Activated T-helper 1 cell treated with anti-CD3 and anti-CD28 coated beads, Interleukin-12 subunit alpha, Interleukin-12 subunit beta, Interleukin-2, Interleukin-4 antibody, amounts not matched to agents 30 ng/mL and 10 ng/mL and 1 ng/mL, durations not matched to agents 14 hours and 24 hours and 36 hours (primary cell): ENCODE results near the gene SLC9A8. TPM values are rescaled to one million over a fixed set of nuclear protein-coding genes. Genes with fewer than 3 reads are reported as not detected.

ENCODE experiments used
- DNase-seq: peaks from one replicate; pipeline ENCODE4 v3.0.0; 2021; ENCODE audit warnings: low spot score
- H3K27ac Mint-ChIP-seq: one replicate; pipeline ENCODE4 v1.8.0; 2021; ENCODE audit warnings: mild to moderate bottlenecking, mixed read lengths
- H3K27me3 Mint-ChIP-seq: one replicate; pipeline ENCODE4 v1.8.0; 2022; ENCODE audit warnings: mild to moderate bottlenecking, moderate library complexity, mixed read lengths; ENCODE audit not compliant: insufficient read depth
- H3K36me3 Mint-ChIP-seq: one replicate; pipeline ENCODE4 v1.8.0; 2021; ENCODE audit warnings: low read depth, mixed read lengths
- H3K4me1 Mint-ChIP-seq: one replicate; pipeline ENCODE4 v1.8.0; 2021; ENCODE audit warnings: low read depth, mixed read lengths
- H3K4me3 Mint-ChIP-seq: one replicate; pipeline ENCODE4 v1.8.0; 2021; ENCODE audit warnings: mild to moderate bottlenecking, moderate library complexity, mixed read lengths
- H3K9me3 Mint-ChIP-seq: one replicate; pipeline ENCODE4 v1.8.0; 2021; ENCODE audit warnings: mixed read lengths
- intact Hi-C: fragments of 100-400 bp; cut with micrococcal nuclease; formaldehyde crosslinking; loops from one replicate; pipeline ENCODE4 v1.15.1; 2024
- total RNA-seq: library from RNA; stranded (reverse); gene quantifications from 2 replicates; pipeline ENCODE4 v1.2.3, GENCODE V29; 2022

The SLC9A8 gene
- total RNA-seq, 1 donor from 2014 or later: 20.8 TPM

- no peaks in the 10 kb centered on the region for H3K4me1 Mint-ChIP-seq
- H3K27ac Mint-ChIP-seq: no peak overlapping the region
- peaks cover 26% of the 10 kb centered on the region for H3K36me3 Mint-ChIP-seq
- intact Hi-C loops: no loop called here
- DNase-seq: no peak
- no peak overlapping the region for H3K4me3 Mint-ChIP-seq
- no peaks in the 10 kb centered on the region for H3K9me3 Mint-ChIP-seq
- no peaks in the 10 kb centered on the region for H3K27me3 Mint-ChIP-seq
Measured at GRCh38 chr20:49906615-49907154, 94.1 kb downstream of the SLC9A8 start.

DNA sequence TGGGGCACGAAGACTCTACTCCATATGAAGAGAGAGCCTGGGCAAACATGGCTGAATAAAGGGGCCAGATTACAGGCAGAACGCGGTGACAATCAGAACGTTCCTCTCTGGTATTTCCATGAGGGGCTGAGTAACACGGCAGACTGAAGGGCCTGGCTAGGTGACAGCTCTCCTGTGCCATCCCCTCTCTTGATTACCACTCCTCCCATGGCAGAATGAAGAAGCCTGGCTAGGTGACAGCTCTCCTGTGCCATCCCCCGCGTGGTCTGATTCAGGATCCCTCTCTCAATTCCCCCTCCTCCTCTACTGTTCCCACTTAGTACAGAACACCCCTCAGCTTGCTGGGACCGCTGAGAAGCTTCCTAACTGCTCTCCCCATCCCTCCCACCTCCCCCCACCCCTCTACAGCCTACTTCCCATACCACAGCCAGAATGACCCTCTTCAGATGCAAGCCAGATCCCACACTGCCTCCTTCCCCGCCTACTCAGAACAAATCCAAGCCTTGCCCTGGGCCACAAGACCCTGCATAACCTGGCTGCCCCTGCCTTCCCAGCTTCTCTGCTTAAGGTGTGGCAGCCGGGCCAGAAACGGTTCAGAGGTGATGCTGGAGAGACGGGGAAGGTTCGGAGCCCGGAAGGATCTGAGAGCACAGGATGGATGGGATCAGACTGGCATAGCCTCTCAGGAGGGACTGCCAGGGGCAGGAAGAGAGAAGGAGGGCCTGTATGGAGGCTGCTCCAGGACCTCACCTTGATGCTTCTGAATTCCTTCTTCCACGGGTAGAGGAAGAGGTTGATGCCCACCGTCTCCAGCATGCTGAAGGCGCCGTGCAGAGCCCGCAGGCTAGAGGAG lies 95.0 kb downstream of the SLC9A8 start:
- no peak overlapping the region for H3K4me3 Mint-ChIP-seq
- intact Hi-C loops: no loop called here
- peaks cover 28% of the 10 kb centered on the region for H3K36me3 Mint-ChIP-seq

DNA sequence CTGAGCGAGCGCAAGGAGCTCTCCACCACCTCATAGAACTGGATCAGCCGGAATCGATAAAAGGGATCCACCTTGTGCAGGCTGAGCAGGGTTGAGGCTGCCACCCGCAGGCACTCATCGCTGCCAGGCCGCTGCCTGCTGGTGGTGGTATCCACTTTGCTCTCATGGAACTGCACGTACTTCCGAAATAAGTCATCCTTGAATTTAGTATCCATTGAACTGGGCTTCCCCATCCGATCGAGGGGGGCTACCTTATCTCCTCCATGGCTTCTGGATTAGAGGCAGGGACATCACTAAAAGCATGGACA lies 95.6 kb downstream of the SLC9A8 start:
- H3K27ac Mint-ChIP-seq: no peak overlapping the region
- no peak overlapping the region for H3K4me3 Mint-ChIP-seq
- DNase-seq: no peak
- intact Hi-C loops: no loop called here
- no peaks in the 10 kb centered on the region for H3K9me3 Mint-ChIP-seq
- no peaks in the 10 kb centered on the region for H3K27me3 Mint-ChIP-seq
- peaks cover 28% of the 10 kb centered on the region for H3K36me3 Mint-ChIP-seq
- no peaks in the 10 kb centered on the region for H3K4me1 Mint-ChIP-seq

More for the DNA sequence above, 95.0 kb downstream of the SLC9A8 start:
- Mint-ChIP-seq H3K27ac (no peak overlapping the region), H3K9me3 (no peaks in the 10 kb centered on the region), H3K27me3 (no peaks in the 10 kb centered on the region), H3K4me1 (no peaks in the 10 kb centered on the region)
- no peak for DNase-seq

DNA sequence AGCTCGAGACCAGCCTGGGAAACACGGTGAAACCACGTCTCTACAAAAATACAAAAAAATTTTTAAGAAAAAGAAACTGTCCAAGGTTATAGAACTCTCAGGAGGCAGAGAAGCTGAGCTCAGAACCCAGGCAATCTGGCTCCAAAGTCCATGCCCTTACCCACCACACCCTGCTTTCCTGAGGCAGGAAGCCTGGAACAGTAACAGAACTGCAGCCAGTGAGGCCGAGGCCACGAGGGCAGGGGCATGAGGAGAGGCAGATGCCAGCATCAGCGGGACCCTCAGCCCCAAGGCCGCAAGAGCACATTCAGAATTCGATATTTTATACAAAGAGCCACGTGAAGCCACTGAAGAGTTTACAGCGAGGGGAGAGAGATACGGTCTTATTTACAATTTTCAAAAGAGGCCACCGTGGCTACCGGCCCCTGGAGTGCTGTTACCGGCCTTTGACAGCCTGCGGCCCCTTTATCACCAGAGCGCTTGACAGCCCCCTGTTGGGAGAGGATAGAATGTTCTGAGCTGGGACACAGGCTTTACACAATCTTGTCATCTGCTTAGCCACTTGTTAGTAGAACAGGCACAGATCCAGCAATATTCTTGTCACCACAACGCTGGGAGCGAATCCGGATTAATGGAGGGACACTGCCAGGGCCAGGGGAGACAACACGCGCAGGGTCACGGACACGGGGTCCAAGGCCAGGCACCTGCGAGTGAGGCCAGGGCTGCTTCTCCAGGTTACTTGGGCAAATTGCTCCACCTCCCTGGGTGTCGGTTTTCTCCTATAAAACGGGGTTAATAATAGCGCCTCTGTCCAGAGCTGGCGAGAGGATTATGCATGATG lies 97.1 kb downstream of the SLC9A8 start:
- Mint-ChIP-seq H3K27ac (no peak overlapping the region), H3K27me3 (no peaks in the 10 kb centered on the region), H3K4me3 (no peak overlapping the region), H3K4me1 (peaks cover 13% of the 10 kb centered on the region), H3K36me3 (peaks cover 21% of the 10 kb centered on the region), H3K9me3 (no peaks in the 10 kb centered on the region)
- DNase-seq: no peak
- intact Hi-C loops: no loop called here

DNA sequence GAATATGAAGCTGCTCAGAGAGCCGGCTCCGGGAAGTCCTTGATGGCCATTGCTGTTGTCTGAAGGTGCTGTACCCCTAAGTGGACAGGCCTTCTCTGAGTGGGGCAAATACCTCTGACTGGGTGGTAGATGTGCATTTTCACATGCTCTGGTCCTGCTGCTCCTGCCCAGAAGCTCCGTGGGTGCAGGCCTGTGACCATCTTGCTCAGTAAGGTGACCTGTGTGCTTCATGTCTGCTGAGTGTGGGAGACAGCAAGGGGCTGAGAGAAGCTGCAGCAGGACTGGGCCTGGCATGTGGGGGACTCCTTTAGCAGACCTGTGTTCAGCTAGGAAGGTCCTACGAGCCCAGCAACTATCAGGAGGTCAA lies 97.7 kb downstream of the SLC9A8 start:
- peaks cover 18% of the 10 kb centered on the region for H3K36me3 Mint-ChIP-seq
- intact Hi-C loops: no loop called here

GRCh38 chr20:49913399-49914047 lies 100.9 kb downstream of the SLC9A8 start:
- Mint-ChIP-seq H3K36me3 (peaks cover 10% of the 10 kb centered on the region), H3K4me1 (peaks cover 27% of the 10 kb centered on the region), H3K9me3 (no peaks in the 10 kb centered on the region), H3K4me3 (peak overlapping the region; percentile 66), H3K27me3 (no peaks in the 10 kb centered on the region), H3K27ac (peak overlapping the region; percentile 29)
- intact Hi-C loops: loop anchor here (2.0 kb wide), 1 partner anchor 101 kb away; the partner anchor contains the start of gene SLC9A8
- no peak for DNase-seq

More for the DNA sequence above, 97.7 kb downstream of the SLC9A8 start:
- Mint-ChIP-seq H3K27ac (no peak overlapping the region), H3K4me3 (no peak overlapping the region), H3K27me3 (no peaks in the 10 kb centered on the region), H3K9me3 (no peaks in the 10 kb centered on the region), H3K4me1 (peaks cover 15% of the 10 kb centered on the region)
- no peak for DNase-seq

- DNase-seq: no peak
Measured at GRCh38 chr20:49914310-49915117, 101.9 kb downstream of the SLC9A8 start.

GRCh38 chr20:49915118-49915379 lies 102.4 kb downstream of the SLC9A8 start:
- H3K4me3 Mint-ChIP-seq: peak overlapping the region; percentile 95
- H3K27me3 Mint-ChIP-seq: no peaks in the 10 kb centered on the region
- peaks cover 5% of the 10 kb centered on the region for H3K36me3 Mint-ChIP-seq
- intact Hi-C loops: loop anchor here (1.0 to 2.0 kb wide), 4 partner anchors 21 to 305 kb away; partner anchors contain the start of genes RNF114 and SLC9A8
- peaks cover 27% of the 10 kb centered on the region for H3K4me1 Mint-ChIP-seq
- peak overlapping the region; percentile 99 for H3K27ac Mint-ChIP-seq
- H3K9me3 Mint-ChIP-seq: no peaks in the 10 kb centered on the region
- no peak for DNase-seq

More at GRCh38 chr20:49914310-49915117, 101.9 kb downstream of the SLC9A8 start:
- Mint-ChIP-seq H3K27ac (peak overlapping the region; percentile 99), H3K4me1 (peaks cover 27% of the 10 kb centered on the region), H3K27me3 (no peaks in the 10 kb centered on the region), H3K4me3 (peak overlapping the region; percentile 95), H3K36me3 (peaks cover 8% of the 10 kb centered on the region), H3K9me3 (no peaks in the 10 kb centered on the region)
- intact Hi-C loops: loop anchor here (1.0 to 2.0 kb wide), 4 partner anchors 20 to 304 kb away; partner anchors contain the start of genes RNF114 and SLC9A8

- intact Hi-C loops: loop anchor here (1.0 to 2.0 kb wide), 4 partner anchors 21 to 305 kb away; partner anchors contain the start of genes RNF114 and SLC9A8
- peaks cover 27% of the 10 kb centered on the region for H3K4me1 Mint-ChIP-seq
Measured at GRCh38 chr20:49915380-49916145, 102.9 kb downstream of the SLC9A8 start, which contains the start of gene SPATA2. TSS of gene SPATA2 (minus strand) at chr20:49915529. CDS start at chr20:49908490, 7,039 bp downstream.

GRCh38 chr20:49916146-49917002 lies 103.7 kb downstream of the SLC9A8 start:
- DNase-seq: no peak
- Mint-ChIP-seq H3K27me3 (peaks cover 2% of the 10 kb centered on the region), H3K36me3 (peaks cover 3% of the 10 kb centered on the region), H3K4me3 (peak overlapping the region; percentile 95), H3K9me3 (no peaks in the 10 kb centered on the region), H3K4me1 (peaks cover 27% of the 10 kb centered on the region), H3K27ac (peak overlapping the region; percentile 99)
- intact Hi-C loops: no loop called here

More at GRCh38 chr20:49915380-49916145, 102.9 kb downstream of the SLC9A8 start, which contains the start of gene SPATA2:
- Mint-ChIP-seq H3K4me3 (peak within 1 kb of the TSS; percentile 95), H3K36me3 (peaks cover 5% of the 10 kb centered on the region), H3K27ac (peak within 1 kb of the TSS; percentile 99), H3K27me3 (peaks cover 1% of the 10 kb centered on the region), H3K9me3 (no peaks in the 10 kb centered on the region)
- DNase-seq: peak; percentile 86
